AG04450 (cell line): ENCODE measurements around the gene BEAN1. TPM values are rescaled to one million over a fixed set of nuclear protein-coding genes. Genes with fewer than 3 reads are reported as not detected.

Experiments
- CTCF ChIA-PET: fragments of 300-600, 350-600 bp; formaldehyde crosslinking; extraction: SDS; loops from one replicate; lab custom pipeline; 2022; ENCODE audit warnings: antibody characterized with exemption, inconsistent platforms; lab: Charles Lee
- POLR2A ChIA-PET: fragments of 350-600 bp; formaldehyde crosslinking; extraction: SDS; loops from one replicate; lab custom pipeline; 2021; ENCODE audit warnings: antibody characterized with exemption, inconsistent platforms; lab: Yijun Ruan, JAX
- DNase-seq: peaks from one replicate; pipeline ENCODE4 v3.0.0-alpha.2; 2011; ENCODE audit warnings: low read depth, low spot score
- H3K27ac ChIP-seq: one replicate; pipeline ENCODE4 v1.5.1; 2012; ENCODE audit warnings: low read depth, low read length, control low read depth
- H3K27me3 ChIP-seq: one replicate; pipeline ENCODE4 v1.6.0; 2012; ENCODE audit warnings: low read length; ENCODE audit not compliant: control insufficient read depth, insufficient read depth
- H3K4me3 ChIP-seq: 2 replicates; pipeline ENCODE4 v1.5.1; 2011; ENCODE audit warnings: mild to moderate bottlenecking, low read depth, low read length, control low read depth
- H3K9me3 ChIP-seq: 2 replicates; pipeline ENCODE4 v1.5.1; 2012; ENCODE audit warnings: low read length; ENCODE audit not compliant: control insufficient read depth, insufficient read depth
- polyA plus RNA-seq: library from polyadenylated mRNA; depleted of rRNA; stranded (reverse); fragments of >200 nt; gene quantifications from 2 replicates; pipeline ENCODE4 v1.2.3, GENCODE V29; 2011
- TF ChIP-seq, protein P1 (sequence below): IDR thresholded peaks from 2 replicates; pipeline ENCODE4 v1.5.1; 2011; ENCODE audit warnings: low read depth, low read length, control low read depth, inconsistent platforms

Gene BEAN1
- polyA plus RNA-seq, 1 experiment, result not detected

DNA sequence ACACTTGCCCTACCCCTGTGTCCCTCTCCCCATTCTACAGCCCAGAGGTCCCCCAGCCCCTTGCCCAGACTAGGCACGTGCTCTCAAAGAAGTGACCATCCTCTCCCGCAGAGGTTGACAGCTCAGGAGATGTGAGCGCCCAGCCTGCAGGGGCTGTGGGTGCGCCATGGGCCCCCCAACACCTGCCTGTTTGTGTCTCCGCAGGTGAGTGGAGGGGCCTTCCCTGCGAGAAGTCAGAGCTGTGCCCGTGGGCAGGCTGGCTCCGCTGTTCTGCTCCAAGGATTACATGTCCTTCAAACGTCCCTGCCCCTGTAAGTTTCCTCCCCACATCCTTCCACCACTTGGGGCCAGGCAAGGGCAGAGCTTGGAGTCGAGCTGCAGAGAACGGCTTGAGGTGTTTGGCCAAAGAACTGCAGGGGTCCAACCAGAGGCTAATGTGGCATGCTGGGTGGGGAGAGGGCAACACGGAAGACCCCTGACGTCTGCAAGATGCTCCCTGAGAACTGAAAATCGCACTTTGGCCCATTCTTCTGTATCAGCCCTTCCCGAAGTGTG lies 10.4 kb downstream of the BEAN1 start:
- CTCF ChIA-PET, result no interaction called here
- POLR2A ChIA-PET, result no interaction called here
- no peak for DNase-seq
- TF ChIP-seq, protein P1, sequence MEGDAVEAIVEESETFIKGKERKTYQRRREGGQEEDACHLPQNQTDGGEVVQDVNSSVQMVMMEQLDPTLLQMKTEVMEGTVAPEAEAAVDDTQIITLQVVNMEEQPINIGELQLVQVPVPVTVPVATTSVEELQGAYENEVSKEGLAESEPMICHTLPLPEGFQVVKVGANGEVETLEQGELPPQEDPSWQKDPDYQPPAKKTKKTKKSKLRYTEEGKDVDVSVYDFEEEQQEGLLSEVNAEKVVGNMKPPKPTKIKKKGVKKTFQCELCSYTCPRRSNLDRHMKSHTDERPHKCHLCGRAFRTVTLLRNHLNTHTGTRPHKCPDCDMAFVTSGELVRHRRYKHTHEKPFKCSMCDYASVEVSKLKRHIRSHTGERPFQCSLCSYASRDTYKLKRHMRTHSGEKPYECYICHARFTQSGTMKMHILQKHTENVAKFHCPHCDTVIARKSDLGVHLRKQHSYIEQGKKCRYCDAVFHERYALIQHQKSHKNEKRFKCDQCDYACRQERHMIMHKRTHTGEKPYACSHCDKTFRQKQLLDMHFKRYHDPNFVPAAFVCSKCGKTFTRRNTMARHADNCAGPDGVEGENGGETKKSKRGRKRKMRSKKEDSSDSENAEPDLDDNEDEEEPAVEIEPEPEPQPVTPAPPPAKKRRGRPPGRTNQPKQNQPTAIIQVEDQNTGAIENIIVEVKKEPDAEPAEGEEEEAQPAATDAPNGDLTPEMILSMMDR, result no peak
- H3K27me3 ChIP-seq, result peaks cover 41% of the 10 kb centered on the region
- no peaks in the 10 kb centered on the region for H3K9me3 ChIP-seq
- H3K27ac ChIP-seq, result no peak overlapping the region
- no peak overlapping the region for H3K4me3 ChIP-seq

DNA sequence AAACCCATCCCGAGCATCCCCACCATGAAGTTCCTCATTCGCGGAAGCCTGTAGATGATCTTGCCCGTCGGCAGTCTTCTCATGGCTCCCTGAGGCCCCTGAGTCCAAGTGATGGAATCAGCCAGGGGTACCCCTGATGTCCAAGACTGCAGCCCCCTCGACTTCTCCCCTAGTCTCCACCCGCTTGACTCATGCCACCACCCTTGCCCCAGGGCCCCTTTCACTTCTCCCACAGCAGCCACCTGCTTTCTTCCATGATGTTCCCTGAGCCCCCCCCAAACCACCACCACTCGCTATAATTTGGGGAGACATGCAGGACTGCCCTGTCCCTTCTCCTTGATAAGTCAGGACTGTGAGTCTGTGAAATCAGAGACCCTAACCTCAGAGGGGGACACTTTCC lies 11.4 kb downstream of the BEAN1 start:
- no peak overlapping the region for H3K27ac ChIP-seq
- ChIA-PET POLR2A (no interaction called here), CTCF (no interaction called here)
- TF ChIP-seq, protein P1, result no peak
- H3K27me3 ChIP-seq, result peaks cover 41% of the 10 kb centered on the region
- no peaks in the 10 kb centered on the region for H3K9me3 ChIP-seq
- DNase-seq, result no peak
- no peak overlapping the region for H3K4me3 ChIP-seq

DNA sequence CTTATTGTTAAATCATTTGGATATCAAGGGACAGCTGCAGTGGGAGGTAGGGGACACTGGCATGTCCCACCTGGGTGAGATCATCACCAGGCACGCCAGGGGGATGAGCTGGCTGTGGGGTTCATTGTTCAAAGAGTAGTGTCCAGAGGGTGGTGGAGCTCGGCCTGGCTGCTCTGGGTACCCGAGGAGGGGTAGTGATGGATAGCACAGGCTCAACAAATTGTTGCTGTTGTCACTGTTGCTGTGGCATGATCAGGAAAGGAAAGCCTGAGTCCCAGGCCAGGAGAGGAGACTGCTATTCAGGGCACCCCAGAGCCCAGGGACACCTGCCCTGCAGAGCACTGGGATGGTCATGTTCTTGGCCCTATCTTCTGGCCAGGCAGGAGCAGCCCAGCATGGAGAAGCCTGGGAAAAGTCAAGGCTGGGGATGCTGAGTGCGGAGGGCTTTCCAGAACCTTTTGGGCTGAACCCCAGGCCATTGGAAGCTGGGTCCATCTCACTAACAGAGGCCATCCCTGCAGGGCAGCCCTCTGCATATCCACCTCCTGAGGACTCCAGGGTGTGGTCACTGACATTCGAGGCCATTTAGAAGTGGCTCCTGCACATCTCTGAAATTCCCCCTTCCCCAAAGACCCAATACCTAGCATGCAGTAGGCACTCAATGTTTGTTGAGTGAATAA lies 12.1 kb downstream of the BEAN1 start:
- ChIA-PET CTCF (no interaction called here), POLR2A (no interaction called here)
- Histone ChIP-seq H3K27ac (no peak overlapping the region), H3K9me3 (no peaks in the 10 kb centered on the region), H3K4me3 (no peak overlapping the region), H3K27me3 (peaks cover 42% of the 10 kb centered on the region)
- TF ChIP-seq, protein P1, result no peak
- no peak for DNase-seq

DNA sequence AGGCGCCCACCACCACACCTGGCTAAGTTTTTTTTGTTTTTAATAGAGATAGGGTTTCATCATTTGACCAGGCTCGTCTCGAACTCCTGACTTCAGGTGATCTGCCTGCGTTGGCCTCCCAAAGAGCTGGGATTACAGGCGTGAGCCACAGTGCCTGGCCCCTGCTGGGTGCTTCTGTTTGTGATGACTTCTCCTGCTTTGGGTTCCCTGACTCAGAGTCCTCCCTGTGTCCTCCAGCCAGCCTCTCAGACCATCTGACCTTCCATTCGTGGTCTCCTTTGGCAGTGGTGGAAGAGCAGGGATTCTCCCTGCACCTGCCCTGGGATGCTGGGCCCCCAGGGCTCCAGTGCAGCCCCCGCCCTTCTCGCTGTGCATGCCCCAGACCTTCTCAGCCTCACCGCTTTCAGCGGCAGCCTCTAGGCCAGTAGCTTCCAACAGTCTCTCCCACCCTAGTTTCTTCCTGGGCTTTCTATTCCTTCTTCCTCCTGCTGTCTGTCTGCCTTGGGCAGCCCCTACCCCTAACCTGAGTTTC lies 13.2 kb downstream of the BEAN1 start:
- DNase-seq, result no peak
- Histone ChIP-seq H3K27me3 (peaks cover 41% of the 10 kb centered on the region), H3K4me3 (no peak overlapping the region), H3K27ac (no peak overlapping the region), H3K9me3 (no peaks in the 10 kb centered on the region)
- TF ChIP-seq, protein P1, result no peak
- ChIA-PET POLR2A (no interaction called here), CTCF (no interaction called here)

DNA sequence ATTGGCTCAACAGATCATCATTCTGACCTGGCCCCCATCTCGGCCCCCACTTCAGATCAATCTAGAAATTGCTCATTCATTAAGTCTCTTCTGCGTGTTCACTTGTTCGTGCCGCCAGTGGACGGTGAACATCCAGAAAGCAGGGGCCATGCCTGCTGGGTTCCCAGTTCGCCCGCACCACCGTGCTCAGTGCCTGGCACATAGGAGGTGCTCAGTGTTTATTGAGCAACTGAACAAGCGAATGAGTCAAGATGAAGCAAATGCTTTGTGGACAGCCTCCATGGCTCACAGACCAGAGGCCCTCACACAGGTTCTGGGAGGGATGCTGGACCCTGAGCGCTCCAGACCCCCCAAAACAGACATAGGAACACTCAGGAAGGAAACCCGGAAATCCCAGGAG lies 13.9 kb downstream of the BEAN1 start:
- POLR2A ChIA-PET, result no interaction called here
- Histone ChIP-seq H3K9me3 (no peaks in the 10 kb centered on the region), H3K27me3 (peaks cover 44% of the 10 kb centered on the region), H3K27ac (no peak overlapping the region), H3K4me3 (no peak overlapping the region)
- TF ChIP-seq, protein P1, result no peak
- DNase-seq, result no peak
- CTCF ChIA-PET, result no interaction called here
